GM18868 (cell line): ENCODE data around the gene ULBP1.
"Not testable (repeated sequence)": the region's sequence is repeated elsewhere in the genome, so short reads cannot be mapped to it uniquely, and the experiment has no call there.

Experiments used
- ATAC-seq: cut with Tn5 transposase; IDR thresholded peaks from one replicate; pipeline ENCODE4 v1.9.1; 2021; ENCODE audit warnings: mild to moderate bottlenecking, moderate library complexity; ENCODE audit not compliant: unreplicated experiment

The ULBP1 gene

GRCh38 chr6:149963462-149964307 is at the start of gene ULBP1:
ULBP1 (plus strand) TSS chr6:149963943; CDS start chr6:149964050, 107 bp downstream.
- peak; percentile 57 for ATAC-seq

GRCh38 chr6:149915970-149916865 is 47.5 kb upstream of the ULBP1 start:
- no peak for ATAC-seq

- ATAC-seq: no peak
These were observed 46.1 kb upstream of the ULBP1 start for GRCh38 chr6:149917679-149918078.

GRCh38 chr6:149918151-149918905 is 45.4 kb upstream of the ULBP1 start:
- no peak for ATAC-seq

GRCh38 chr6:149919126-149919833 is 44.5 kb upstream of the ULBP1 start:
- not testable (repeated sequence) for ATAC-seq

- ATAC-seq: no peak
These were observed 43.9 kb upstream of the ULBP1 start for GRCh38 chr6:149919834-149920225.

- ATAC-seq: no peak
These were observed 42.4 kb upstream of the ULBP1 start for GRCh38 chr6:149921361-149921760.

GRCh38 chr6:149922091-149922490 is 41.7 kb upstream of the ULBP1 start:
- ATAC-seq: not testable (repeated sequence)

GRCh38 chr6:149922642-149923326 is 41.0 kb upstream of the ULBP1 start, which contains the start of gene RAET1G:
RAET1G (minus strand) TSS chr6:149923121; CDS start chr6:149923010, 111 bp downstream.
- no peak for ATAC-seq

GRCh38 chr6:149923327-149923986 is 40.3 kb upstream of the ULBP1 start:
- no peak for ATAC-seq

GRCh38 chr6:149924206-149924932 is 39.4 kb upstream of the ULBP1 start:
- ATAC-seq: no peak

- no peak for ATAC-seq
These were observed 38.9 kb upstream of the ULBP1 start for GRCh38 chr6:149924933-149925252.

GRCh38 chr6:149925253-149925973 is 38.3 kb upstream of the ULBP1 start:
- no peak for ATAC-seq

GRCh38 chr6:149925974-149926777 is 37.6 kb upstream of the ULBP1 start:
- peak; percentile 87 for ATAC-seq

GRCh38 chr6:149927025-149927424 is 36.7 kb upstream of the ULBP1 start:
- not testable (repeated sequence) for ATAC-seq

- no peak for ATAC-seq
These were observed 34.3 kb upstream of the ULBP1 start for GRCh38 chr6:149929422-149929821.

GRCh38 chr6:149931501-149931900 is 32.2 kb upstream of the ULBP1 start:
- no peak for ATAC-seq
